HepG2 (cell line): ENCODE data around the gene GALC. TPM values are rescaled to one million over a fixed set of nuclear protein-coding genes. Genes with fewer than 3 reads are reported as not detected.

Experiments
- ATAC-seq: fragments of 200-7000 bp; cut with Tn5 transposase; 3 replicates; pipeline ENCODE4 v1.9.1; 2020; ENCODE audit warnings: mild to moderate bottlenecking, moderate library complexity
- BruUV-seq: library from RNA; stranded (reverse); fragments of 400-500 nt; replicated peaks from 2 replicates; lab custom pipeline; 2021; lab: Mats Ljungman, UMichigan
- CTCF ChIA-PET: fragments of 300-600 bp; formaldehyde crosslinking; extraction: SDS; loops from one replicate; lab custom pipeline; 2021; ENCODE audit warnings: low total read pairs, inconsistent platforms, low intra/inter-chr PET ratio; lab: Yijun Ruan, JAX
- POLR2A ChIA-PET: fragments of 350-600 bp; sonication (Branson Sonifier 250); formaldehyde crosslinking; loops from one replicate; lab custom pipeline; 2020; ENCODE audit warnings: antibody characterized with exemption, inconsistent platforms; lab: Yijun Ruan, JAX
- DNase-seq: peaks from one replicate; pipeline ENCODE4 v3.0.0-alpha.2; 2015; ENCODE audit warnings: low spot score
- FAIRE-seq: peaks from 3 replicates; lab custom pipeline; 2011; peaks lifted over from hg19 to GRCh38; lab: Jason Lieb, UNC
- H2AFZ ChIP-seq: one replicate; pipeline ENCODE4 v1.6.1; 2011; ENCODE audit warnings: low read length, inconsistent platforms
- H3K27ac ChIP-seq: fragments of 300-600 bp; 3 replicates; pipeline ENCODE4 v1.8.0; 2011; ENCODE audit warnings: mixed run types, mild to moderate bottlenecking, mixed read lengths, low read length, inconsistent platforms; ENCODE audit not compliant: insufficient read depth; ENCODE audit errors: extremely low read length
- H3K27me3 ChIP-seq, 2 experiments: fragments of 200-600 bp in 1 of 2; 2 replicates in 1 of 2; 3 replicates in 1 of 2; pipeline versions ENCODE4 v1.6.0 to v1.8.0; 2011; ENCODE audit warnings: low read length in 2 of 2, mild to moderate bottlenecking in 2 of 2, moderate library complexity in 2 of 2, inconsistent platforms in 1 of 2; ENCODE audit not compliant: insufficient read depth in 2 of 2, control insufficient read depth in 1 of 2
- H3K36me3 ChIP-seq, 2 experiments: fragments of 200-600 bp in 1 of 2; replicated peaks in 1 of 2; 2 replicates in 1 of 2; 3 replicates in 1 of 2; pipeline versions ENCODE4 v1.5.1 to v1.8.0; 2011; ENCODE audit warnings: low read length in 2 of 2, inconsistent platforms in 1 of 2; ENCODE audit not compliant: insufficient read depth in 2 of 2, control insufficient read depth in 1 of 2
- H3K4me1 ChIP-seq: 2 replicates; pipeline ENCODE4 v1.5.1; 2012; ENCODE audit warnings: low read length, inconsistent platforms; ENCODE audit not compliant: insufficient read depth
- H3K4me2 ChIP-seq: 2 replicates; pipeline ENCODE4 v1.6.0; 2011; ENCODE audit warnings: low read depth, low read length, inconsistent platforms
- H3K4me3 ChIP-seq, 3 experiments: fragments of 200-600 bp in 1 of 3; sonication (generic), shearing (Covaris generic) in 1 of 3; replicated peaks in 1 of 3; 2 replicates each; pipeline ENCODE4 v1.5.1; 2011 to 2016; ENCODE audit warnings: low read length in 3 of 3, inconsistent platforms in 2 of 3, low read depth in 2 of 3, mild to moderate bottlenecking in 2 of 3, control low read depth in 1 of 3, mixed read lengths in 1 of 3; ENCODE audit not compliant: insufficient read depth in 1 of 3
- H3K79me2 ChIP-seq: one replicate; pipeline ENCODE4 v1.6.1; 2011; ENCODE audit warnings: low read length, inconsistent platforms; ENCODE audit not compliant: insufficient read depth
- H3K9ac ChIP-seq: 2 replicates; pipeline ENCODE4 v1.6.0; 2011; ENCODE audit warnings: mild to moderate bottlenecking, low read depth, low read length, inconsistent platforms; ENCODE audit not compliant: insufficient read depth
- H3K9me3 ChIP-seq: 2 replicates; pipeline ENCODE4 v1.5.1; 2012; ENCODE audit warnings: mild to moderate bottlenecking, low read length
- H4K20me1 ChIP-seq: 2 replicates; pipeline ENCODE4 v1.6.0; 2011; ENCODE audit warnings: inconsistent platforms, mild to moderate bottlenecking, low read length, moderate library complexity; ENCODE audit not compliant: insufficient read depth
- GTF3A ChIP-seq: sonication (generic); formaldehyde crosslinking; conservative IDR thresholded peaks from 2 replicates; pipeline ENCODE4 v1.4.0; 2020; ENCODE audit warnings: mild to moderate bottlenecking, missing genetic modification reagents
- IRF9 ChIP-seq: sonication (generic); formaldehyde crosslinking; IDR thresholded peaks from 2 replicates; pipeline ENCODE4 v1.8.0; 2022; ENCODE audit warnings: missing genetic modification reagents, mild to moderate bottlenecking, borderline replicate concordance
- KLF11 ChIP-seq: IDR thresholded peaks from 2 replicates; pipeline ENCODE4 v1.6.1; 2016; ENCODE audit warnings: missing compliant biosample characterization
- MTA1 ChIP-seq: sonication (generic); formaldehyde crosslinking; IDR thresholded peaks from 2 replicates; pipeline ENCODE4 v1.4.0; 2020; ENCODE audit warnings: missing genetic modification reagents, mild to moderate bottlenecking, borderline replicate concordance
- SNRNP70 ChIP-seq: fragments of 200-400 bp; formaldehyde crosslinking; IDR thresholded peaks from 2 replicates; pipeline ENCODE4 v1.6.1; 2017; ENCODE audit warnings: mild to moderate bottlenecking, low read depth, low read length, moderate library complexity
- ZFYVE20 ChIP-seq: sonication (generic); formaldehyde crosslinking; IDR thresholded peaks from 2 replicates; pipeline ENCODE4 v1.8.0; 2023; ENCODE audit warnings: low read depth, mild to moderate bottlenecking, moderate library complexity, missing genetic modification reagents, borderline replicate concordance
- ZNF263 ChIP-seq: sonication (generic); formaldehyde crosslinking; IDR thresholded peaks from 2 replicates; pipeline ENCODE4 v1.4.0; 2020; ENCODE audit warnings: missing genetic modification reagents
- ZNF614 ChIP-seq: IDR thresholded peaks from 2 replicates; pipeline ENCODE4 v1.6.1; 2018; ENCODE audit warnings: missing biosample characterization, missing genetic modification reagents, inconsistent platforms, borderline replicate concordance
- ZNF703 ChIP-seq: sonication (generic); formaldehyde crosslinking; IDR thresholded peaks from 2 replicates; pipeline ENCODE4 v1.5.1; 2020; ENCODE audit warnings: missing genetic modification reagents, mild to moderate bottlenecking, moderate library complexity, borderline replicate concordance
- ZNF710 ChIP-seq: sonication (generic); formaldehyde crosslinking; IDR thresholded peaks from 2 replicates; pipeline ENCODE4 v1.5.0; 2020; ENCODE audit warnings: mild to moderate bottlenecking, missing genetic modification reagents, borderline replicate concordance
- ZNF747 ChIP-seq: sonication (generic); formaldehyde crosslinking; IDR thresholded peaks from 2 replicates; pipeline ENCODE4 v1.8.1; 2023; ENCODE audit warnings: missing genetic modification reagents, mild to moderate bottlenecking, borderline replicate concordance
- WGBS: methylation state at CpG from one replicate; pipeline ENCODE4 v1.1.6; 2017; ENCODE audit warnings: low lambda C conversion rate; 5-methylcytosine and 5-hydroxymethylcytosine counted together
- in situ Hi-C: cut with HindIII; loops from 2 replicates; pipeline ENCODE4 v1.10.0; 2017; ENCODE audit warnings: low pct_unique_long_range_greater_than_20kb; ENCODE audit not compliant: extremely low pct_ligation_motif_present
- intact Hi-C: fragments of 100-400 bp; cut with micrococcal nuclease; formaldehyde crosslinking; loops from one replicate; pipeline ENCODE4 v1.10.0; 2022; ENCODE audit not compliant: unreplicated experiment
- polyA plus RNA-seq, 8 experiments: library from polyadenylated mRNA; depleted of rRNA in 3 of 8; stranded (reverse) in 7 of 8; unstranded in 1 of 8; fragments of >200 nt; fragmentation: Illumina TruSeq in 4 of 8; extraction: Trizol in 4 of 8; gene quantifications; 2 replicates each; pipeline versions ENCODE4 v1.2.1 to v1.2.3, GENCODE V29; 2011 to 2016; ENCODE audit warnings: low read depth in 4 of 8, missing spikeins in 1 of 8, mixed read lengths in 1 of 8; ENCODE audit not compliant: insufficient read depth in 1 of 8
- total RNA-seq, 5 experiments: library from RNA; depleted of rRNA; stranded (reverse); fragments of >200 nt; fragmentation: Illumina TruSeq; extraction: Trizol; gene quantifications; 2 replicates each; pipeline ENCODE4 v1.2.3, GENCODE V29; 2016; ENCODE audit warnings: low read depth in 1 of 5
- TF ChIP-seq, protein P1 (sequence below), 2 experiments: fragments of 450-650 bp in 1 of 2; sonication (generic) in 1 of 2; formaldehyde crosslinking in 1 of 2; IDR thresholded peaks; 2 replicates each; pipeline versions ENCODE4 v1.6.1 to v1.8.0; 2016 to 2022; ENCODE audit warnings: antibody characterized with exemption in 1 of 2, mild to moderate bottlenecking in 1 of 2, missing genetic modification reagents in 1 of 2

The GALC gene
- total and polyA plus RNA-seq, 2 of the 13 experiments (the other 11 are each of a cell fraction or from before 2014, with no cell fraction given): not detected

- POLR2A ChIA-PET: no interaction called here
- no peak for ATAC-seq
- TF ChIP-seq GTF3A (CRISPR knock-in tag) (no peak), SNRNP70 (no peak), ZNF710 (no peak), ZNF747 (CRISPR knock-in tag) (no peak), ZNF703 (CRISPR knock-in tag) (no peak), IRF9 (CRISPR knock-in tag) (no peak), ZFYVE20 (no peak), KLF11 (CRISPR knock-in tag) (no peak), MTA1 (CRISPR knock-in tag) (no peak), ZNF263 (CRISPR knock-in tag) (no peak), ZNF614 (CRISPR knock-in tag) (no peak)
- TF ChIP-seq, protein P1, sequence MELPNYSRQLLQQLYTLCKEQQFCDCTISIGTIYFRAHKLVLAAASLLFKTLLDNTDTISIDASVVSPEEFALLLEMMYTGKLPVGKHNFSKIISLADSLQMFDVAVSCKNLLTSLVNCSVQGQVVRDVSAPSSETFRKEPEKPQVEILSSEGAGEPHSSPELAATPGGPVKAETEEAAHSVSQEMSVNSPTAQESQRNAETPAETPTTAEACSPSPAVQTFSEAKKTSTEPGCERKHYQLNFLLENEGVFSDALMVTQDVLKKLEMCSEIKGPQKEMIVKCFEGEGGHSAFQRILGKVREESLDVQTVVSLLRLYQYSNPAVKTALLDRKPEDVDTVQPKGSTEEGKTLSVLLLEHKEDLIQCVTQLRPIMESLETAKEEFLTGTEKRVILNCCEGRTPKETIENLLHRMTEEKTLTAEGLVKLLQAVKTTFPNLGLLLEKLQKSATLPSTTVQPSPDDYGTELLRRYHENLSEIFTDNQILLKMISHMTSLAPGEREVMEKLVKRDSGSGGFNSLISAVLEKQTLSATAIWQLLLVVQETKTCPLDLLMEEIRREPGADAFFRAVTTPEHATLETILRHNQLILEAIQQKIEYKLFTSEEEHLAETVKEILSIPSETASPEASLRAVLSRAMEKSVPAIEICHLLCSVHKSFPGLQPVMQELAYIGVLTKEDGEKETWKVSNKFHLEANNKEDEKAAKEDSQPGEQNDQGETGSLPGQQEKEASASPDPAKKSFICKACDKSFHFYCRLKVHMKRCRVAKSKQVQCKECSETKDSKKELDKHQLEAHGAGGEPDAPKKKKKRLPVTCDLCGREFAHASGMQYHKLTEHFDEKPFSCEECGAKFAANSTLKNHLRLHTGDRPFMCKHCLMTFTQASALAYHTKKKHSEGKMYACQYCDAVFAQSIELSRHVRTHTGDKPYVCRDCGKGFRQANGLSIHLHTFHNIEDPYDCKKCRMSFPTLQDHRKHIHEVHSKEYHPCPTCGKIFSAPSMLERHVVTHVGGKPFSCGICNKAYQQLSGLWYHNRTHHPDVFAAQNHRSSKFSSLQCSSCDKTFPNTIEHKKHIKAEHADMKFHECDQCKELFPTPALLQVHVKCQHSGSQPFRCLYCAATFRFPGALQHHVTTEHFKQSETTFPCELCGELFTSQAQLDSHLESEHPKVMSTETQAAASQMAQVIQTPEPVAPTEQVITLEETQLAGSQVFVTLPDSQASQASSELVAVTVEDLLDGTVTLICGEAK (IDR thresholded peaks at IDR 0.05): no peak
- TF ChIP-seq, protein P1 (CRISPR knock-in tag; IDR thresholded peaks at IDR 0.05): no peak
These were observed 6.3 kb upstream of the GALC start for GRCh38 chr14:87999277-87999676.

More at GRCh38 chr14:87999277-87999676, 6.3 kb upstream of the GALC start:
- Histone ChIP-seq H4K20me1 (no peaks in the 10 kb centered on the region), H3K4me1 (peaks cover 34% of the 10 kb centered on the region), H3K27me3 (no peaks in the 10 kb centered on the region; a peak in 1 of 5 replicates), H3K4me3 (no peak overlapping the region), H3K9me3 (no peaks in the 10 kb centered on the region), H3K36me3 (no peaks in the 10 kb centered on the region), H3K4me2 (no peak overlapping the region), H3K9ac (no peak overlapping the region), H3K27ac (no peak overlapping the region), H3K79me2 (no peaks in the 10 kb centered on the region), H2AFZ (no peak overlapping the region)
- in situ Hi-C loops (no loop called here), intact Hi-C loops (loop anchor here (5.0 kb wide), 1 partner anchor 388 kb away; the partner anchor contains the start of gene SPATA7)
- CTCF ChIA-PET: no interaction called here
- 92% methylated on average over 2 of the region's 2 CpGs for WGBS
- DNase-seq (no peak), FAIRE-seq (no peak)
- no TSS peak for BruUV-seq
